SK-N-SH treated with all-trans-retinoic acid at 6 μM for 48 hours (cell line): ENCODE results near the gene MYLIP.

Experiments used
- ATAC-seq: fragments of 200-7000 bp; cut with Tn5 transposase; 3 replicates; pipeline ENCODE4 v1.9.1; 2020; ENCODE audit warnings: mild to moderate bottlenecking, moderate library complexity
- ARNTL ChIP-seq: fragments of 450-650 bp; formaldehyde crosslinking; IDR thresholded peaks from 2 replicates; pipeline ENCODE4 v1.5.0; 2020; ENCODE audit warnings: low read depth, mild to moderate bottlenecking, moderate library complexity, borderline replicate concordance
- BACH2 ChIP-seq: fragments of 250-450 bp; sonication (Bioruptor Pico); IDR thresholded peaks from 2 replicates; pipeline ENCODE4 v1.9.0; 2021; ENCODE audit warnings: mild to moderate bottlenecking, borderline replicate concordance
- CREB5 ChIP-seq: fragments of 250-450 bp; sonication (Bioruptor Pico); IDR thresholded peaks from 2 replicates; pipeline ENCODE4 v1.5.1; 2020; ENCODE audit warnings: low read depth, mild to moderate bottlenecking, moderate library complexity
- CSDC2 ChIP-seq: fragments of 250-450 bp; sonication (Bioruptor Pico); IDR thresholded peaks from 2 replicates; pipeline ENCODE4 v1.5.0; 2020; ENCODE audit warnings: mild to moderate bottlenecking, moderate library complexity
- CSRNP3 ChIP-seq: fragments of 250-450 bp; sonication (Bioruptor Pico); IDR thresholded peaks from 2 replicates; pipeline ENCODE4 v1.5.1; 2021; ENCODE audit warnings: mild to moderate bottlenecking, moderate library complexity
- GLIS3 ChIP-seq: fragments of 250-450 bp; sonication (Bioruptor Pico); IDR thresholded peaks from 2 replicates; pipeline ENCODE4 v1.5.0; 2020; ENCODE audit warnings: mild to moderate bottlenecking, moderate library complexity
- ISL1 ChIP-seq: fragments of 250-450 bp; sonication (Bioruptor Pico); IDR thresholded peaks from 2 replicates; pipeline ENCODE4 v2.1.2; 2022; ENCODE audit warnings: mild to moderate bottlenecking, moderate library complexity
- OSR1 ChIP-seq: fragments of 250-450 bp; sonication (Bioruptor Pico); IDR thresholded peaks from 2 replicates; pipeline ENCODE4 v1.8.0; 2022; ENCODE audit warnings: moderate library complexity, mild to moderate bottlenecking, inconsistent platforms
- PATZ1 ChIP-seq: fragments of 250-450 bp; sonication (Bioruptor Pico); IDR thresholded peaks from 2 replicates; pipeline ENCODE4 v1.8.0; 2020; ENCODE audit warnings: mild to moderate bottlenecking, moderate library complexity, borderline replicate concordance
- PPARA ChIP-seq: fragments of 250-450 bp; sonication (Bioruptor Pico); IDR thresholded peaks from 2 replicates; pipeline ENCODE4 v1.5.0; 2020; ENCODE audit warnings: mild to moderate bottlenecking, borderline replicate concordance
- RARB ChIP-seq: fragments of 250-450 bp; sonication (Bioruptor Pico); IDR thresholded peaks from 2 replicates; pipeline ENCODE4 v1.8.0; 2021; ENCODE audit warnings: mild to moderate bottlenecking, moderate library complexity
- SNAI2 ChIP-seq: fragments of 250-450 bp; sonication (Bioruptor Pico); IDR thresholded peaks from 2 replicates; pipeline ENCODE4 v1.5.0; 2020; ENCODE audit warnings: mild to moderate bottlenecking, moderate library complexity
- TCF4 ChIP-seq: fragments of 250-450 bp; sonication (Bioruptor Pico); IDR thresholded peaks from 2 replicates; pipeline ENCODE4 v1.8.0; 2021; ENCODE audit warnings: mild to moderate bottlenecking, moderate library complexity, borderline replicate concordance
- TOX ChIP-seq: fragments of 250-450 bp; sonication (Bioruptor Pico); IDR thresholded peaks from 2 replicates; pipeline ENCODE4 v1.8.0; 2021; ENCODE audit warnings: mild to moderate bottlenecking, moderate library complexity, borderline replicate concordance
- TSHZ2 ChIP-seq: fragments of 250-450 bp; sonication (Bioruptor Pico); IDR thresholded peaks from 2 replicates; pipeline ENCODE4 v1.5.0; 2020; ENCODE audit warnings: mild to moderate bottlenecking, moderate library complexity
- ZC3H10 ChIP-seq: fragments of 250-450 bp; sonication (Bioruptor Pico); IDR thresholded peaks from 2 replicates; pipeline ENCODE4 v1.5.1; 2021; ENCODE audit warnings: mild to moderate bottlenecking, moderate library complexity
- ZFP3 ChIP-seq: fragments of 250-450 bp; sonication (Bioruptor Pico); IDR thresholded peaks from 2 replicates; pipeline ENCODE4 v1.5.0; 2020; ENCODE audit warnings: mild to moderate bottlenecking, moderate library complexity
- ZFP30 ChIP-seq: fragments of 450-650 bp; formaldehyde crosslinking; IDR thresholded peaks from 2 replicates; pipeline ENCODE4 v1.5.0; 2022; ENCODE audit warnings: mild to moderate bottlenecking, moderate library complexity
- ZNF565 ChIP-seq: fragments of 450-650 bp; formaldehyde crosslinking; conservative IDR thresholded peaks from 2 replicates; pipeline ENCODE4 v1.5.0; 2020; ENCODE audit warnings: low read depth, mild to moderate bottlenecking, moderate library complexity
- ZNF8 ChIP-seq: fragments of 450-650 bp; formaldehyde crosslinking; IDR thresholded peaks from 2 replicates; pipeline ENCODE4 v1.5.0; 2020; ENCODE audit warnings: mild to moderate bottlenecking, moderate library complexity
- TF ChIP-seq, protein P1 (sequence below): fragments of 250-450 bp; sonication (Bioruptor Pico); IDR thresholded peaks from 2 replicates; pipeline ENCODE4 v1.8.0; 2021; ENCODE audit warnings: low read depth, mild to moderate bottlenecking, moderate library complexity, borderline replicate concordance

Gene MYLIP

GRCh38 chr6:16166871-16167608 is 38.2 kb downstream of the MYLIP start:
- TF ChIP-seq ZNF8: no peak
- no peak for TF ChIP-seq TOX (CRISPR knock-in tag)
- TF ChIP-seq TSHZ2: no peak
- no peak for TF ChIP-seq SNAI2 (CRISPR knock-in tag)
- TF ChIP-seq ZNF565 (CRISPR knock-in tag): no peak
- TF ChIP-seq CSRNP3: no peak
- TF ChIP-seq RARB (CRISPR knock-in tag): no peak
- TF ChIP-seq, protein P1, sequence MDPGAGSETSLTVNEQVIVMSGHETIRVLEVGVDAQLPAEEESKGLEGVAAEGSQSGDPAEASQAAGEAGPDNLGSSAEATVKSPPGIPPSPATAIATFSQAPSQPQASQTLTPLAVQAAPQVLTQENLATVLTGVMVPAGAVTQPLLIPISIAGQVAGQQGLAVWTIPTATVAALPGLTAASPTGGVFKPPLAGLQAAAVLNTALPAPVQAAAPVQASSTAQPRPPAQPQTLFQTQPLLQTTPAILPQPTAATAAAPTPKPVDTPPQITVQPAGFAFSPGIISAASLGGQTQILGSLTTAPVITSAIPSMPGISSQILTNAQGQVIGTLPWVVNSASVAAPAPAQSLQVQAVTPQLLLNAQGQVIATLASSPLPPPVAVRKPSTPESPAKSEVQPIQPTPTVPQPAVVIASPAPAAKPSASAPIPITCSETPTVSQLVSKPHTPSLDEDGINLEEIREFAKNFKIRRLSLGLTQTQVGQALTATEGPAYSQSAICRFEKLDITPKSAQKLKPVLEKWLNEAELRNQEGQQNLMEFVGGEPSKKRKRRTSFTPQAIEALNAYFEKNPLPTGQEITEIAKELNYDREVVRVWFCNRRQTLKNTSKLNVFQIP (CRISPR knock-in tag): no peak
- TF ChIP-seq, all 23 proteins: peak for 0
- ATAC-seq: no peak

GRCh38 chr6:16168121-16168520 is 39.2 kb downstream of the MYLIP start:
- ATAC-seq: no peak
- TF ChIP-seq ARNTL (CRISPR knock-in tag) (no peak), PATZ1 (no peak), OSR1 (CRISPR knock-in tag) (no peak), CREB5 (CRISPR knock-in tag) (no peak), BACH2 (CRISPR knock-in tag) (no peak)

- peak; percentile 80 for ATAC-seq
- TF ChIP-seq ZFP3: no peak
- no peak for TF ChIP-seq BACH2 (CRISPR knock-in tag)
- no peak for TF ChIP-seq PPARA
- TF ChIP-seq ZFP30: no peak
- no peak for TF ChIP-seq ARNTL (CRISPR knock-in tag)
- TF ChIP-seq, protein P1 (CRISPR knock-in tag): no peak
- TF ChIP-seq ZNF565 (CRISPR knock-in tag): no peak
- TF ChIP-seq TSHZ2: no peak
- no peak for TF ChIP-seq RARB (CRISPR knock-in tag)
- no peak for TF ChIP-seq ZC3H10 (CRISPR knock-in tag)
- TF ChIP-seq SNAI2 (CRISPR knock-in tag): no peak
- no peak for TF ChIP-seq GLIS3 (CRISPR knock-in tag)
- no peak for TF ChIP-seq CREB5 (CRISPR knock-in tag)
- no peak for TF ChIP-seq CSDC2 (CRISPR knock-in tag)
- no peak for TF ChIP-seq ISL1 (CRISPR knock-in tag)
- no peak for TF ChIP-seq TCF4
- no peak for TF ChIP-seq ZNF8
These were observed 40.0 kb downstream of the MYLIP start for GRCh38 chr6:16168858-16169257.
